SK-N-SH treated with all-trans-retinoic acid at 6 μM for 48 hours (cell line): ENCODE results near the gene SFXN5.

Experiments
- ARNTL ChIP-seq: fragments of 450-650 bp; formaldehyde crosslinking; IDR thresholded peaks from 2 replicates; pipeline ENCODE4 v1.5.0; 2020; ENCODE audit warnings: low read depth, mild to moderate bottlenecking, moderate library complexity, borderline replicate concordance
- CREB5 ChIP-seq: fragments of 250-450 bp; sonication (Bioruptor Pico); IDR thresholded peaks from 2 replicates; pipeline ENCODE4 v1.5.1; 2020; ENCODE audit warnings: low read depth, mild to moderate bottlenecking, moderate library complexity
- POU6F1 ChIP-seq: fragments of 250-450 bp; sonication (Bioruptor Pico); IDR thresholded peaks from 2 replicates; pipeline ENCODE4 v1.8.0; 2021; ENCODE audit warnings: low read depth, mild to moderate bottlenecking, moderate library complexity, borderline replicate concordance

- TF ChIP-seq POU6F1 (CRISPR knock-in tag) (no peak), ARNTL (CRISPR knock-in tag) (no peak), CREB5 (CRISPR knock-in tag) (no peak)
Observed at GRCh38 chr2:72932045-72932740, 139.3 kb downstream of the SFXN5 start.
